PFSK-1 (cell line): ENCODE measurements around the gene BCAS3.

Experiments used
- POLR2AphosphoS5 ChIP-seq: IDR thresholded peaks from 2 replicates; pipeline ENCODE4 v1.6.1; 2012; ENCODE audit warnings: low read depth, mild to moderate bottlenecking, control low read depth, low read length, moderate library complexity
- TF ChIP-seq, protein P1 (sequence below), 2 experiments: IDR thresholded peaks; 2 replicates each; pipeline versions ENCODE4 v1.6.1 to v1.8.0; 2011 to 2012; ENCODE audit warnings: low read depth in 2 of 2, low read length in 2 of 2, control low read depth in 1 of 2, inconsistent platforms in 1 of 2, mild to moderate bottlenecking in 1 of 2, moderate library complexity in 1 of 2; ENCODE audit not compliant: insufficient read depth in 1 of 2

DNA sequence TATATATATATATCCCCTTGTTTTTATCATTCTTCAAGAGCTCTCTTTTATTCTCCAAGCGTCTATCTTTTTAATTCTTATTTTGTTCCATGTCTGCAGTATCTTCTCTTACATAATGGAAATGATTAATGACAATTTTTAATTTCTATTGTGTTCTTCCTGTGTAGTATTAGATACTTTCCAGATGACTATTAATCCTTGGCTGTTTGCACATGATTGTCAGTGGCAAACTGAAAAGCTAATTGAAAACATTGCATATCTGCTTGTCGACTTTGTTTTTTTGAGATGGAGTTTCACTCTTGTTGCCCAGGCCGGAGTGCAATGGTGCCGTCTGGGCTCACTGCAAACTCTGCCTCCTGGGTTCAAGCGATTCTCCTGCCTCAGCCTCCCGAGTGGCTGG lies 124.7 kb downstream of the BCAS3 start:
- no peak for TF ChIP-seq POLR2AphosphoS5
- TF ChIP-seq, protein P1, sequence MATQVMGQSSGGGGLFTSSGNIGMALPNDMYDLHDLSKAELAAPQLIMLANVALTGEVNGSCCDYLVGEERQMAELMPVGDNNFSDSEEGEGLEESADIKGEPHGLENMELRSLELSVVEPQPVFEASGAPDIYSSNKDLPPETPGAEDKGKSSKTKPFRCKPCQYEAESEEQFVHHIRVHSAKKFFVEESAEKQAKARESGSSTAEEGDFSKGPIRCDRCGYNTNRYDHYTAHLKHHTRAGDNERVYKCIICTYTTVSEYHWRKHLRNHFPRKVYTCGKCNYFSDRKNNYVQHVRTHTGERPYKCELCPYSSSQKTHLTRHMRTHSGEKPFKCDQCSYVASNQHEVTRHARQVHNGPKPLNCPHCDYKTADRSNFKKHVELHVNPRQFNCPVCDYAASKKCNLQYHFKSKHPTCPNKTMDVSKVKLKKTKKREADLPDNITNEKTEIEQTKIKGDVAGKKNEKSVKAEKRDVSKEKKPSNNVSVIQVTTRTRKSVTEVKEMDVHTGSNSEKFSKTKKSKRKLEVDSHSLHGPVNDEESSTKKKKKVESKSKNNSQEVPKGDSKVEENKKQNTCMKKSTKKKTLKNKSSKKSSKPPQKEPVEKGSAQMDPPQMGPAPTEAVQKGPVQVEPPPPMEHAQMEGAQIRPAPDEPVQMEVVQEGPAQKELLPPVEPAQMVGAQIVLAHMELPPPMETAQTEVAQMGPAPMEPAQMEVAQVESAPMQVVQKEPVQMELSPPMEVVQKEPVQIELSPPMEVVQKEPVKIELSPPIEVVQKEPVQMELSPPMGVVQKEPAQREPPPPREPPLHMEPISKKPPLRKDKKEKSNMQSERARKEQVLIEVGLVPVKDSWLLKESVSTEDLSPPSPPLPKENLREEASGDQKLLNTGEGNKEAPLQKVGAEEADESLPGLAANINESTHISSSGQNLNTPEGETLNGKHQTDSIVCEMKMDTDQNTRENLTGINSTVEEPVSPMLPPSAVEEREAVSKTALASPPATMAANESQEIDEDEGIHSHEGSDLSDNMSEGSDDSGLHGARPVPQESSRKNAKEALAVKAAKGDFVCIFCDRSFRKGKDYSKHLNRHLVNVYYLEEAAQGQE (IDR thresholded peaks at IDR 0.05; ENCODE audit: insufficient read depth in 1 of 2, low read depth in 2 of 2, low read length in 2 of 2) = no peak
